GM23338 (cell line): Measurements from ENCODE around the gene CPA3. TPM values are rescaled to one million over a fixed set of nuclear protein-coding genes. Genes with fewer than 3 reads are reported as not detected.

ENCODE experiments used
- ATAC-seq: fragments of 200-7000 bp; cut with Tn5 transposase; 3 replicates; pipeline ENCODE4 v1.9.1; 2020
- DNase-seq: peaks from one replicate; pipeline ENCODE4 v3.0.0-alpha.2; 2015; ENCODE audit warnings: low spot score
- H2AFZ ChIP-seq: fragments of 200-600 bp; sonication (generic); 2 replicates; pipeline ENCODE4 v1.8.0; 2016; ENCODE audit warnings: antibody characterized with exemption, mild to moderate bottlenecking, moderate library complexity
- H3F3A ChIP-seq: fragments of 200-600 bp; sonication (generic); replicated peaks from 2 replicates; pipeline ENCODE4 v1.8.0; 2017; ENCODE audit warnings: antibody characterized with exemption, mixed run types, low read depth
- H3K27ac ChIP-seq: fragments of 200-600 bp; sonication (generic); 2 replicates; pipeline ENCODE4 v1.6.1; 2016; ENCODE audit warnings: low read depth
- H3K27me3 ChIP-seq: fragments of 200-600 bp; sonication (generic); 2 replicates; pipeline ENCODE4 v1.8.0; 2016; ENCODE audit warnings: mild to moderate bottlenecking, mixed run types, moderate library complexity; ENCODE audit not compliant: insufficient read depth
- H3K36me3 ChIP-seq: fragments of 200-600 bp; sonication (generic); 2 replicates; pipeline ENCODE4 v1.8.0; 2016; ENCODE audit warnings: mild to moderate bottlenecking; ENCODE audit not compliant: insufficient read depth
- H3K4me1 ChIP-seq: fragments of 200-600 bp; sonication (generic); 2 replicates; pipeline ENCODE4 v1.8.0; 2016; ENCODE audit warnings: mild to moderate bottlenecking, moderate library complexity; ENCODE audit not compliant: insufficient read depth
- H3K4me2 ChIP-seq: fragments of 200-600 bp; sonication (generic); 2 replicates; pipeline ENCODE4 v1.7.1; 2017; ENCODE audit warnings: mixed run types
- H3K4me3 ChIP-seq: fragments of 200-600 bp; sonication (generic); 2 replicates; pipeline ENCODE4 v1.6.1; 2016; ENCODE audit warnings: mixed run types
- H3K79me2 ChIP-seq: fragments of 200-600 bp; sonication (generic); replicated peaks from 2 replicates; pipeline ENCODE4 v1.8.0; 2017; ENCODE audit warnings: mild to moderate bottlenecking; ENCODE audit not compliant: insufficient read depth
- H3K9me2 ChIP-seq: fragments of 200-600 bp; sonication (generic); 2 replicates; pipeline ENCODE4 v1.8.0; 2017; ENCODE audit not compliant: insufficient read depth
- H4K20me1 ChIP-seq: fragments of 200-600 bp; sonication (generic); replicated peaks from 2 replicates; pipeline ENCODE4 v1.8.0; 2017; ENCODE audit warnings: mild to moderate bottlenecking; ENCODE audit not compliant: insufficient read depth
- H3K27ac Mint-ChIP-seq: 2 replicates; pipeline ENCODE4 v1.8.0; 2020; ENCODE audit warnings: inconsistent platforms, mild to moderate bottlenecking, moderate library complexity, mixed read lengths
- H3K27me3 Mint-ChIP-seq: 3 replicates; pipeline ENCODE4 v1.8.0; 2022; ENCODE audit warnings: low read depth, mild to moderate bottlenecking, moderate library complexity, mixed read lengths, inconsistent platforms; ENCODE audit not compliant: insufficient read depth, poor library complexity
- H3K36me3 Mint-ChIP-seq: 3 replicates; pipeline ENCODE4 v1.8.0; 2021; ENCODE audit warnings: low read depth, mild to moderate bottlenecking, inconsistent platforms, moderate library complexity, mixed read lengths
- H3K4me1 Mint-ChIP-seq: 3 replicates; pipeline ENCODE4 v1.8.0; 2020; ENCODE audit warnings: mild to moderate bottlenecking, inconsistent platforms, mixed read lengths
- H3K4me3 Mint-ChIP-seq: 3 replicates; pipeline ENCODE4 v1.8.0; 2021; ENCODE audit warnings: moderate library complexity, mild to moderate bottlenecking, inconsistent platforms, mixed read lengths
- H3K9me3 Mint-ChIP-seq: 3 replicates; pipeline ENCODE4 v1.8.0; 2020; ENCODE audit warnings: moderate library complexity, mild to moderate bottlenecking, inconsistent platforms, mixed read lengths
- CREB1 ChIP-seq: fragments of 250-450 bp; sonication (Bioruptor Pico); IDR thresholded peaks from 2 replicates; pipeline ENCODE4 v1.5.0; 2020; ENCODE audit warnings: low read depth, mild to moderate bottlenecking, moderate library complexity
- CTCF ChIP-seq, 2 experiments: fragments of 200-600 bp in 1 of 2; sonication (generic) in 1 of 2; conservative IDR thresholded peaks; 2 replicates each; pipeline versions ENCODE4 v1.5.1 to v1.6.1; 2016 to 2017; ENCODE audit warnings: antibody characterized with exemption in 2 of 2, low read depth in 2 of 2, mild to moderate bottlenecking in 2 of 2, moderate library complexity in 1 of 2
- ETS1 ChIP-seq: IDR thresholded peaks from 2 replicates; pipeline ENCODE4 v1.6.1; 2016; ENCODE audit warnings: antibody characterized with exemption
- EZH2 ChIP-seq: fragments of 200-600 bp; sonication (generic); IDR thresholded peaks from one replicate; pipeline ENCODE4 v1.8.0; 2017; ENCODE audit warnings: antibody characterized with exemption, mild to moderate bottlenecking, low read depth; ENCODE audit not compliant: unreplicated experiment
- JUNB ChIP-seq: IDR thresholded peaks from one replicate; pipeline ENCODE4 v1.6.1; 2016; ENCODE audit warnings: antibody characterized with exemption; ENCODE audit not compliant: unreplicated experiment
- NANOG ChIP-seq: IDR thresholded peaks from 2 replicates; pipeline ENCODE4 v1.6.1; 2016; ENCODE audit warnings: antibody characterized with exemption, borderline replicate concordance
- POLR2AphosphoS5 ChIP-seq: IDR thresholded peaks from 2 replicates; pipeline ENCODE4 v1.6.1; 2016; ENCODE audit warnings: antibody characterized with exemption, low read depth
- REST ChIP-seq: IDR thresholded peaks from one replicate; pipeline ENCODE4 v1.6.1; 2018; ENCODE audit warnings: antibody characterized with exemption; ENCODE audit not compliant: unreplicated experiment
- STAT1 ChIP-seq: IDR thresholded peaks from one replicate; pipeline ENCODE4 v1.6.1; 2016; ENCODE audit warnings: antibody characterized with exemption; ENCODE audit not compliant: unreplicated experiment
- ZNF114 ChIP-seq: fragments of 250-450 bp; sonication (Bioruptor Pico); IDR thresholded peaks from 2 replicates; pipeline ENCODE4 v1.5.0; 2020; ENCODE audit warnings: mild to moderate bottlenecking, moderate library complexity
- ZNF331 ChIP-seq: fragments of 250-450 bp; sonication (Bioruptor Pico); IDR thresholded peaks from 2 replicates; pipeline ENCODE4 v1.5.0; 2020; ENCODE audit warnings: low read depth, mild to moderate bottlenecking, moderate library complexity
- ZNF462 ChIP-seq: fragments of 250-450 bp; sonication (Bioruptor Pico); IDR thresholded peaks from 2 replicates; pipeline ENCODE4 v1.5.0; 2020; ENCODE audit warnings: mild to moderate bottlenecking, moderate library complexity
- polyA plus RNA-seq: library from polyadenylated mRNA; unstranded; fragments of >200 nt; fragmentation: Nextera tagmentation; extraction: Ambion mirVana; gene quantifications from 2 replicates; pipeline ENCODE4 v1.2.1, GENCODE V29; 2016
- total RNA-seq: library from RNA; depleted of rRNA; stranded (reverse); fragments of >200 nt; shearing (Covaris generic); gene quantifications from 2 replicates; pipeline ENCODE4 v1.2.3, GENCODE V29; 2014

CPA3 gene
- total and polyA plus RNA-seq, 2 experiments from 2014 or later: not detected

GRCh38 chr3:148853076-148853475 lies 12.0 kb upstream of the CPA3 start:
- Histone ChIP-seq H2AFZ (no peak overlapping the region), H3K4me3 (no peak overlapping the region), H4K20me1 (no peaks in the 10 kb centered on the region), H3K4me1 (no peaks in the 10 kb centered on the region), H3K4me2 (no peak overlapping the region), H3K9me2 (no peaks in the 10 kb centered on the region), H3K36me3 (no peaks in the 10 kb centered on the region), H3K27me3 (no peaks in the 10 kb centered on the region), H3K79me2 (no peaks in the 10 kb centered on the region), H3K27ac (no peak overlapping the region), H3F3A (no peaks in the 10 kb centered on the region)
- TF ChIP-seq ZNF462 (CRISPR knock-in tag) (no peak), ZNF331 (CRISPR knock-in tag) (no peak), ZNF114 (no peak), POLR2AphosphoS5 (no peak), JUNB (no peak), CREB1 (CRISPR knock-in tag) (no peak), ETS1 (no peak), REST (no peak), EZH2 (no peak), NANOG (no peak), STAT1 (no peak), CTCF (conservative IDR thresholded peaks at IDR 0.05; ENCODE audit: low read depth in 2 of 2) (no peak)
- no peaks in the 10 kb centered on the region for H3K4me1 Mint-ChIP-seq
- no peaks in the 10 kb centered on the region for H3K9me3 Mint-ChIP-seq
- H3K4me3 Mint-ChIP-seq: no peak overlapping the region
- no peak for ATAC-seq
- H3K27me3 Mint-ChIP-seq: no peaks in the 10 kb centered on the region
- no peak for DNase-seq
- no peak overlapping the region for H3K27ac Mint-ChIP-seq
- H3K36me3 Mint-ChIP-seq: no peaks in the 10 kb centered on the region
